ENCODE measurements around the gene ADAMTS12.

Gene ADAMTS12

DNA sequence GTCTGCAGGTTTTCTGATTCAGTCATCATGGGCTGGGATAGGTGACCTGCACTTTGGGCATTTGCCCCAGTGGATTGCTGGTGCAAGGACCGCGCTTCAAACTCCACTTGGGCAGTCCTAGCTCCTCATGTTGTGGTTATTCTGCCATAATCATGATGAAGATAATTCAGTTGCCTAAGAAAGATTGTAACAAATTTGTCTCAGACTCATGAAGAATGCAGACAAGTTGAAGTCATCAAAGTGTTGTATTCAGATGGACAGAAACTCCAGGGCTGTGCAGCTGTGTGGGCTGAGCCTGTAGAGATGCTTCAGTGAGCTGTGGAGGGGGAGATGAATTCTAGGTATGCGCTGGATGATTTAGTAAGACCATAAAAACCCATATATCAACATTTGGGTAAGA, 412.5 kb downstream of the ADAMTS12 start:
- DNase-seq (ENCODE audit: low read depth), result peak; percentile 88

DNA sequence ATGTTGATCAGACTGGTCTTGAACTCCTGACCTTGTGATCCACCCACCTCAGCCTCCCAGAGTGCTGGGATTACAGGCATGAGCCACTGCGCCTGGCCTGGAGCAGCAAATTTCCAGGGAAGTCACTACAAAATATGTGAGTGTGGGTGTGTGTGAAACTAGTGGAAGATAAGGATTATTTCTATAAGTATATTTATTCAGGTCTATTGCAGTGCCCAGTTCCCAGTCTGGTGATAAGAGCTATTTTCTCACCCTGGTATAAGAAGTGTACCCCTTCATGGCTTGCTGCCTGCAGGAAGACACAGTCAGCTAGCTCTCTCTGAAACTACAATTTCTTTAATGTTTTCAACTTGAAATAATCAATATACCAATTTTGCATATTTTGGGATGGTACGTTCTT, 414.0 kb downstream of the ADAMTS12 start:
- no peak for DNase-seq (ENCODE audit: low read depth)

DNA sequence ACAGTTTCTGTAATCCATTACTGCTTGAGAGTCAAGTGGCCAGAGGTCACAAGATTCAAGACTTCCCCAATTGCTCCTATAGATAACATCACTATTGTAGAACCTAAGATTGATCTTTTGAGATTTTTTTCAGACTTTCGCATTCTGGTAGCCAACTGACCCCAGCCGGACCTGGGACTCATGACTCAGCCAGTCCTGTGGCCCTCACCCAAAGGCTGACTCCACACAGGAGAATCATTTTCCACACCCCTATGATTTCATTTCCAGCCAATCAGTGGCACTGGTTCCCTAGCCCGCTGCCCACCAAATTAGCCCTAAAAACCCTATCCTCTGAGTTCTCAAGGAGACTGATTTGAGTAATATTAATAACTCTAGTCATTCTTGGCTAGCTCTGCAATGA, 414.8 kb downstream of the ADAMTS12 start:
- DNase-seq (ENCODE audit: low read depth), result peak; percentile 47

DNA sequence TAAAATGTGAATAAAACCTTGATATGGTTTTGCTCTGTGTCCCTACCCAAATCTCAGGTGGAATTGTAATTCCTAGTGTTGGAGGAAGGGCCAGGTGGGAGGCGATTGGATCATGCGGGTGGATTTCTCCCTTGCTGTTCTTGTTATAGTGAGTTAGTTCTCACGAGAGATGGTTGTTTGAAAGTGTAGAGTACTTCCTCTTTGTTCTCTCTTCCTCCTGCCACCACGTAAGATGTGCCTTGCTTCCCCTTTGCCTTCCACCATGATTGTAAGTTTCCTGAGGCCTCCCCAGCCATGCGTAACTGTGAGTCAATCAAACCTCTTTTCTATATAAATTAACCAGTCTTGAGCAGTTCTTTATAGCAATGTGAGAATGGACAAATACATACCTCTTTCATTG, 416.1 kb downstream of the ADAMTS12 start:
- DNase-seq (ENCODE audit: low read depth), result no peak

DNA sequence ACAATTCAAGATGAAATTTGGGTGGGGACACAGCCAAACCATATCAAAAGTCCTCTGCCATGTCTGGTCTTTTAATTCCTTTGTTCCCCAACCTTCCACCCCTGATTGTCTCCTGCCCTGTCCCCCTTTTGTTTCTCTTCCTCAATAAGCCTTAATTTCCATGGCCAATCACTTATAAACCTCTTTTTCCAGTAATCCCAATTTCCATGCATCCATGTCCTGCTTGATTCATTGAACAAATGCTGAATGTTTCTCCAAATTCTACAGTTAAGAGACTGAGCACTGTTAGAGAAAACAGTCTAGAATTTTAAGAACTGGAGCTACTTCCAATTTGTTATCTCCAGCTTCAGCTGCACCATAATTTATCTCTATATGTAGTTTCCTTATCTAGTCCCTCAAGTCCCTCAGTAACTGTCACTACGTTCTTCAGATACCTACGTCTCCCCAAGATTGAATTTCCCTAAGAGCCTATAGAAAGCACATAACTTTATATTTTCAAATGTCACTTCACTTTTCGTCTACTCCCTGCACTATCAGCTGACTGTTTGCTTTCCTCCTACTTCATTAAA, 416.8 kb downstream of the ADAMTS12 start:
- DNase-seq (ENCODE audit: low read depth), result no peak

DNA sequence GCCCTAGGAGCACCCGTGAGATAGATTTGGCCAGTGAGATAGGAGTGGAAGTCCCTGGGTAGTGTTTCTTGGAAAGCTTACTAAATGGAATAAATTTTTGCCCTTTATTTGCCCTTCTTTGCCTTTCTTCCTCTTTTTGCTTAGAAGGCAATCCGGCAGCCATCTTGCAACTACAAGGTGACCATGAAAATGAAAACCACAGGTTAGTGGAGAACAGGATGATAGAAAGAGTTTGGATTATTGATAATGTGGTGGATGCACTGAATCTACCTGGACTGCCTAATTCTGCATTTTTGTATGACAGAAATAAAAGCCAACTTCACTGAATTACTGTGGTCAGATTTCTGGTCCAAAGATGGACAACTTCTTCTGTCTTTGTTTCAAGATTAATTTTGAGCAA, 417.8 kb downstream of the ADAMTS12 start:
- DNase-seq (ENCODE audit: low read depth), result no peak

Data from iris pigment epithelial cell (primary cell).